T-helper 1 cell treated with Interleukin-12 subunit alpha and Interleukin-12 subunit beta and Interleukin-4 antibody, amounts not matched to agents 30 ng/mL and 1 ng/mL, for 36 hours (primary cell): ENCODE measurements around the gene TM4SF18. TPM values are rescaled to one million over a fixed set of nuclear protein-coding genes. Genes with fewer than 3 reads are reported as not detected.
"Not testable (repeated sequence)": the region's sequence is repeated elsewhere in the genome, so short reads cannot be mapped to it uniquely, and the experiment has no call there.

Experiments
- intact Hi-C: fragments of 100-400 bp; cut with micrococcal nuclease; formaldehyde crosslinking; loops from one replicate; pipeline ENCODE4 v1.15.1; 2024
- total RNA-seq: library from RNA; stranded (reverse); gene quantifications from 2 replicates; pipeline ENCODE4 v1.2.3, GENCODE V29; 2022

The TM4SF18 gene
- total RNA-seq, 1 donor from 2014 or later: not detected

- intact Hi-C loops: no loop called here
These were observed 35.5 kb upstream of the TM4SF18 start for GRCh38 chr3:149368674-149369497.

GRCh38 chr3:149368201-149368673 lies 34.8 kb upstream of the TM4SF18 start:
- intact Hi-C loops: no loop called here

- intact Hi-C loops: no loop called here
These were observed 33.8 kb upstream of the TM4SF18 start for GRCh38 chr3:149366941-149367840.

GRCh38 chr3:149366031-149366430 lies 32.6 kb upstream of the TM4SF18 start:
- intact Hi-C loops: no loop called here

- intact Hi-C loops: no loop called here
These were observed 31.2 kb upstream of the TM4SF18 start for GRCh38 chr3:149364624-149365023.

GRCh38 chr3:149363053-149363452 lies 29.6 kb upstream of the TM4SF18 start:
- intact Hi-C loops: no loop called here

- intact Hi-C loops: no loop called here
These were observed 28.9 kb upstream of the TM4SF18 start for GRCh38 chr3:149362366-149362765.

- intact Hi-C loops: no loop called here
These were observed 23.2 kb upstream of the TM4SF18 start for GRCh38 chr3:149356630-149357029.

GRCh38 chr3:149356044-149356592 lies 22.7 kb upstream of the TM4SF18 start:
- intact Hi-C loops: no loop called here

- intact Hi-C loops: loop anchor here (1.0 kb wide), 1 partner anchor 127 kb away; no protein-coding TSS in a partner anchor
These were observed 20.2 kb upstream of the TM4SF18 start for GRCh38 chr3:149353581-149354184.

GRCh38 chr3:149352556-149352955 lies 19.1 kb upstream of the TM4SF18 start:
- intact Hi-C loops: loop anchor here (1.0 kb wide), 1 partner anchor 419 kb away; no protein-coding TSS in a partner anchor

GRCh38 chr3:149343951-149344350 lies 10.5 kb upstream of the TM4SF18 start:
- intact Hi-C loops: no loop called here

GRCh38 chr3:149342413-149343380 lies 9.3 kb upstream of the TM4SF18 start:
- intact Hi-C loops: no loop called here

GRCh38 chr3:149340310-149340933 lies 7.0 kb upstream of the TM4SF18 start:
- intact Hi-C loops: no loop called here

- intact Hi-C loops: no loop called here
These were observed 6.5 kb upstream of the TM4SF18 start for GRCh38 chr3:149339931-149340309.

GRCh38 chr3:149337486-149337885 lies 4.0 kb upstream of the TM4SF18 start:
- intact Hi-C loops: not testable (repeated sequence)

GRCh38 chr3:149336925-149337324 lies 3.5 kb upstream of the TM4SF18 start:
- intact Hi-C loops: no loop called here

- intact Hi-C loops: no loop called here
These were observed 665 bp downstream of the TM4SF18 start for GRCh38 chr3:149332771-149333170.

GRCh38 chr3:149332227-149332765 lies 1.1 kb downstream of the TM4SF18 start:
- intact Hi-C loops: no loop called here
